Measurements from ENCODE around the gene PAGR1.

The PAGR1 gene

GRCh38 chr16:29835926-29836325 is 20.0 kb downstream of the PAGR1 start:
- Histone ChIP-seq H3K27ac (no peak overlapping the region), H3K4me1 (peaks cover 0 to under 1% (median 0%) of the 10 kb centered on the region in 4 donors), H3K9me3 (no peaks in the 10 kb centered on the region), H3K27me3 (no peaks in the 10 kb centered on the region), H3K36me3 (peaks cover 83 to 97% (median 89%) of the 10 kb centered on the region in 3 donors), H3K4me3 (no peak overlapping the region)
- intact Hi-C loops (cut with DNase I; ENCODE audit: low total_unique reads) = no loop called here
- no peak for DNase-seq
- TF ChIP-seq, protein P1, sequence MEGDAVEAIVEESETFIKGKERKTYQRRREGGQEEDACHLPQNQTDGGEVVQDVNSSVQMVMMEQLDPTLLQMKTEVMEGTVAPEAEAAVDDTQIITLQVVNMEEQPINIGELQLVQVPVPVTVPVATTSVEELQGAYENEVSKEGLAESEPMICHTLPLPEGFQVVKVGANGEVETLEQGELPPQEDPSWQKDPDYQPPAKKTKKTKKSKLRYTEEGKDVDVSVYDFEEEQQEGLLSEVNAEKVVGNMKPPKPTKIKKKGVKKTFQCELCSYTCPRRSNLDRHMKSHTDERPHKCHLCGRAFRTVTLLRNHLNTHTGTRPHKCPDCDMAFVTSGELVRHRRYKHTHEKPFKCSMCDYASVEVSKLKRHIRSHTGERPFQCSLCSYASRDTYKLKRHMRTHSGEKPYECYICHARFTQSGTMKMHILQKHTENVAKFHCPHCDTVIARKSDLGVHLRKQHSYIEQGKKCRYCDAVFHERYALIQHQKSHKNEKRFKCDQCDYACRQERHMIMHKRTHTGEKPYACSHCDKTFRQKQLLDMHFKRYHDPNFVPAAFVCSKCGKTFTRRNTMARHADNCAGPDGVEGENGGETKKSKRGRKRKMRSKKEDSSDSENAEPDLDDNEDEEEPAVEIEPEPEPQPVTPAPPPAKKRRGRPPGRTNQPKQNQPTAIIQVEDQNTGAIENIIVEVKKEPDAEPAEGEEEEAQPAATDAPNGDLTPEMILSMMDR (IDR thresholded peaks at IDR 0.05) = no peak

DNA sequence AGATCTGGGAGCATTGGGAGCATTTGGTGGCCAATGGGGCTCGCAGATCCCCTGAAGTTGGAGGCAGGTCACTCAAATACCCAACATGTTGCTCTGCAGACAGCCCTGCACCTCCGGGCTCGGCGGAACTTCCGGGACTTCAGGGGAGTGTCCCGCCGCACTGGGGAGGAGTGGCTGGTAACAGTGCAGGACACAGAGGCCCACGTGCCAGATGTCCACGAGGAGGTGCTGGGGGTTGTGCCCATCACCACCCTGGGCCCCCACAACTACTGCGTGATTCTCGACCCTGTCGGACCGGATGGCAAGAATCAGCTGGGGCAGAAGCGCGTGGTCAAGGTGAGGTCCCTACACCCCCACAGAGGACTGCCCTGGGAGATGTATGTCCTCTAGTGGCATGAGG is 20.7 kb downstream of the PAGR1 start:
- Histone ChIP-seq H3K27me3 (no peaks in the 10 kb centered on the region), H3K4me1 (no peaks in the 10 kb centered on the region), H3K9me3 (no peaks in the 10 kb centered on the region), H3K27ac (no peak overlapping the region), H3K36me3 (peaks cover 83 to 97% (median 83%) of the 10 kb centered on the region in 3 donors), H3K4me3 (no peak overlapping the region)
- intact Hi-C loops (cut with DNase I; ENCODE audit: low total_unique reads) = no loop called here
- TF ChIP-seq, protein P1 (IDR thresholded peaks at IDR 0.05) = no peak
- DNase-seq = no peak

DNA sequence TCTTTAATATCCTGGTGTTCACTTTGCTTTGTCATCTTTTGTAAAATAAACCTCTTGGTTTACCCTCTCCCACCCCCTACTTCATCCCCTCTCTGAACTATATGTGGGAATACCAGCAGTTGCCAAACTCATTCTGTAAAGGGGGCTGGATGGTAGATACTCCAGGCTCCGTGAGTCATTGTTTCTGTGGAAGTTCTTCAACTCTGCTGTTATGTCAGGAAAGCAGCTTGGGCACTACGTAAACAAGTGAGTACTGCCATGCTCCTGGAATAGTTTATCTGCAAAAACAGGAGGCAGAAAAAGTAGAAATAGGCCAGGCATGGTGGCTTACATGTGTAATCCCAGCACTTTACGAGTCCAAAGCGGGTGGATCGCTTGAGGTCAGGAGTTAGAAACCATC is 21.9 kb downstream of the PAGR1 start:
- no peak overlapping the region for H3K27ac ChIP-seq
- H3K36me3 ChIP-seq = peaks cover 85 to 98% (median 91%) of the 10 kb centered on the region in 3 donors
- no peaks in the 10 kb centered on the region for H3K9me3 ChIP-seq
- intact Hi-C loops (cut with DNase I; ENCODE audit: low total_unique reads) = no loop called here
- H3K27me3 ChIP-seq = no peaks in the 10 kb centered on the region
- TF ChIP-seq, protein P1 (IDR thresholded peaks at IDR 0.05) = no peak
- no peak for DNase-seq
- H3K4me1 ChIP-seq = no peaks in the 10 kb centered on the region
- H3K4me3 ChIP-seq = no peak overlapping the region

- TF ChIP-seq, protein P1 (IDR thresholded peaks at IDR 0.05) = no peak
Observed at GRCh38 chr16:29839822-29840221, 23.9 kb downstream of the PAGR1 start.

DNA sequence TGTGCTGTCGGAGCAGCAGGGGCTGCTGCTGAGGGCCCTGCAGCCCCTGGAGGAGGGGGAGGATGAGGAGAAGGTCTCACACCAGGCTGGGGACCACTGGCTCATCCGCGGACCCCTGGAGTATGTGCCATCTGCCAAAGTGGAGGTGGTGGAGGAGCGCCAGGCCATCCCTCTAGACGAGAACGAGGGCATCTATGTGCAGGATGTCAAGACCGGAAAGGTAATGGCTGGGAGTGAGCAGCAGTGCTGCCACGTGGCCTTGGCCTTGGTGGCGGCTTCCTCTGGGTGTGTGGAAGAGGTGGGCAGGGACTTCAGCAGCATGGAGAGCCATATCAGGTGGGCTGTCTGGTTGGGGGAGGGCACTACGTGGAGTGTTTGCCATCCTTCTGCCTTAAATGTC is 24.3 kb downstream of the PAGR1 start:
- Histone ChIP-seq H3K4me3 (no peak overlapping the region), H3K9me3 (no peaks in the 10 kb centered on the region), H3K27ac (no peak overlapping the region), H3K36me3 (peaks cover 79 to 100% (median 87%) of the 10 kb centered on the region in 3 donors), H3K27me3 (no peaks in the 10 kb centered on the region), H3K4me1 (no peaks in the 10 kb centered on the region)
- intact Hi-C loops (cut with DNase I; ENCODE audit: low total_unique reads) = no loop called here
- DNase-seq = no peak
- TF ChIP-seq, protein P1 (IDR thresholded peaks at IDR 0.05) = no peak

More at GRCh38 chr16:29839822-29840221, 23.9 kb downstream of the PAGR1 start:
- H3K27ac ChIP-seq = no peak overlapping the region
- no peaks in the 10 kb centered on the region for H3K4me1 ChIP-seq
- intact Hi-C loops (cut with DNase I; ENCODE audit: low total_unique reads) = no loop called here
- H3K4me3 ChIP-seq = no peak overlapping the region
- H3K9me3 ChIP-seq = no peaks in the 10 kb centered on the region
- H3K36me3 ChIP-seq = peaks cover 77 to 100% (median 86%) of the 10 kb centered on the region in 3 donors
- no peak for DNase-seq
- no peaks in the 10 kb centered on the region for H3K27me3 ChIP-seq

- Histone ChIP-seq H3K36me3 (peaks cover 77 to 100% (median 90%) of the 10 kb centered on the region in 3 donors), H3K27ac (no peak overlapping the region), H3K27me3 (no peaks in the 10 kb centered on the region), H3K4me1 (no peaks in the 10 kb centered on the region), H3K4me3 (no peak overlapping the region), H3K9me3 (no peaks in the 10 kb centered on the region)
- TF ChIP-seq, protein P1 (IDR thresholded peaks at IDR 0.05) = no peak
- intact Hi-C loops (cut with DNase I; ENCODE audit: low total_unique reads) = no loop called here
- DNase-seq = no peak
Observed at GRCh38 chr16:29841631-29842030, 25.7 kb downstream of the PAGR1 start.

All from tibial artery (tissue), 4 donors.